HAP-1 (cell line): ENCODE data around the gene B3GAT3.
A peak's percentile ranks its signal among the peaks of the same experiment; 100 is the strongest.

Experiments
- DNase-seq, 2 experiments: peaks; one replicate each; pipeline ENCODE4 v3.0.0-alpha.2; 2016 to 2020; ENCODE audit warnings: low spot score in 2 of 2
- H3K27me3 ChIP-seq: fragments of 250-450 bp; sonication (Bioruptor Pico); 2 replicates; pipeline ENCODE4 v1.5.1; 2020; ENCODE audit warnings: low read depth, mild to moderate bottlenecking, moderate library complexity
- H3K36me3 ChIP-seq: fragments of 250-450 bp; sonication (Bioruptor Pico); replicated peaks from 2 replicates; pipeline ENCODE4 v1.5.1; 2020; ENCODE audit warnings: mild to moderate bottlenecking
- H3K4me1 ChIP-seq: fragments of 250-450 bp; sonication (Bioruptor Pico); 2 replicates; pipeline ENCODE4 v1.5.1; 2020; ENCODE audit warnings: mild to moderate bottlenecking
- H3K4me3 ChIP-seq: fragments of 250-450 bp; sonication (Bioruptor Pico); 2 replicates; pipeline ENCODE4 v1.5.1; 2020; ENCODE audit warnings: mild to moderate bottlenecking, moderate library complexity
- H3K9me3 ChIP-seq: fragments of 250-450 bp; sonication (Bioruptor Pico); 2 replicates; pipeline ENCODE4 v1.5.1; 2020; ENCODE audit warnings: mild to moderate bottlenecking, moderate library complexity
- in situ Hi-C: fragments of 300-500 bp; cut with MboI; formaldehyde crosslinking; loops from 3 replicates; pipeline ENCODE4 v1.14.3; 2020; ENCODE audit warnings: low sequenced_read_pairs, inconsistent platforms, mixed read lengths

B3GAT3 gene

GRCh38 chr11:62603776-62604299, 17.9 kb downstream of the B3GAT3 start:
- Histone ChIP-seq H3K4me1 (peaks cover 18% of the 10 kb centered on the region), H3K27me3 (no peaks in the 10 kb centered on the region), H3K36me3 (peaks cover 62% of the 10 kb centered on the region), H3K4me3 (no peak overlapping the region), H3K9me3 (no peaks in the 10 kb centered on the region)
- DNase-seq, result no peak
- in situ Hi-C loops, result no loop called here

GRCh38 chr11:62603072-62603408, 18.7 kb downstream of the B3GAT3 start:
- no peak overlapping the region for H3K4me3 ChIP-seq

DNA sequence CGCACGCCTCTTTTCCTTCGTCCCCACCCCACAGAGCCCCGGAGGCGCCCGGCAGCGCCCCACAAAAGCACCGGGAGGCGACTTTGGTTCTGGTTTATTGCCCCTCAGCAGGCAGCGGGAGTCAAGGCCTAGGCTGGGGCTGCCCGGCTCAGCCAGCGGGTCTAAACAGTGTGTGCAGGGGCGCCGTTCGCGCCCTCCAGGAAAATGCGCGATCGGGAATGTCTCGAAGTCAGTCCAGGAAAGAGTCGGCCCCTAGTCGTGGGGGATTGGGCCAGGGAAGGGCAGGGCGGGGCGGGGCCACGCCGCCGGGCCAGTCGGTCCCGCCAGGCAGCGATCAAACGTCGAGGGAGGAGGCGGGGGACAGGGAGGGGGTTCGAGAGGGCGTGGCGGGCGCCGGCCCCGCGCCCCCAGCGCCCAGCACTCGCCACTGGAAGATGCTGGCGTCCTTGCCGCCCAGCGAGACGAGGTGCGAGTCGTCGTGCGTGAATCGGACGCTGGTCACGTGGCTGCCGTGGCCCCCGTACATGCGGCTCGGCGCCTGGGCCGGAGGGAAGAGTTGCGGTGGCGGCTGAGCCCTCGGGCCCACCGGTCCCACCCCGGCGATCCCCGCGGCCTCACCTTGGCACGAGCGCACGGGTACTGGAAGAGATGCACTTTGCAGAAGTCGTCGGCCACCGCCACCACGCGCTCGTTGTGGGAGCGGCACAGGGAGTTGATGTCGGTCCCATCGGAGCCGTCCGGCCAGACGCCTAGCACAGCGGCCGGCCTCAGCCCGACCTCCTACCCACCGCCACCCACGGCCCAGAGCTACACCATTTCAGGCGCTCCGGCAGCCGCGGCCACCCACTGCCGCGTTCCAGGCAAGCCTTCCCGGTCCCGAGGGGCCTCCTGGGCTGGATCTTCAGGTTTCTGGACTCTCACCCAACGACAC, 19.4 kb downstream of the B3GAT3 start:
- Histone ChIP-seq H3K9me3 (no peaks in the 10 kb centered on the region), H3K4me1 (peaks cover 19% of the 10 kb centered on the region), H3K4me3 (peak overlapping the region; percentile 96), H3K36me3 (peaks cover 66% of the 10 kb centered on the region), H3K27me3 (no peaks in the 10 kb centered on the region)
- in situ Hi-C loops, result no loop called here
- DNase-seq, result peak; percentile 44 to 72

More at GRCh38 chr11:62603072-62603408, 18.7 kb downstream of the B3GAT3 start:
- H3K9me3 ChIP-seq, result no peaks in the 10 kb centered on the region
- DNase-seq, result no peak
- no peaks in the 10 kb centered on the region for H3K27me3 ChIP-seq
- in situ Hi-C loops, result no loop called here
- H3K36me3 ChIP-seq, result peaks cover 64% of the 10 kb centered on the region
- peaks cover 19% of the 10 kb centered on the region for H3K4me1 ChIP-seq

DNA sequence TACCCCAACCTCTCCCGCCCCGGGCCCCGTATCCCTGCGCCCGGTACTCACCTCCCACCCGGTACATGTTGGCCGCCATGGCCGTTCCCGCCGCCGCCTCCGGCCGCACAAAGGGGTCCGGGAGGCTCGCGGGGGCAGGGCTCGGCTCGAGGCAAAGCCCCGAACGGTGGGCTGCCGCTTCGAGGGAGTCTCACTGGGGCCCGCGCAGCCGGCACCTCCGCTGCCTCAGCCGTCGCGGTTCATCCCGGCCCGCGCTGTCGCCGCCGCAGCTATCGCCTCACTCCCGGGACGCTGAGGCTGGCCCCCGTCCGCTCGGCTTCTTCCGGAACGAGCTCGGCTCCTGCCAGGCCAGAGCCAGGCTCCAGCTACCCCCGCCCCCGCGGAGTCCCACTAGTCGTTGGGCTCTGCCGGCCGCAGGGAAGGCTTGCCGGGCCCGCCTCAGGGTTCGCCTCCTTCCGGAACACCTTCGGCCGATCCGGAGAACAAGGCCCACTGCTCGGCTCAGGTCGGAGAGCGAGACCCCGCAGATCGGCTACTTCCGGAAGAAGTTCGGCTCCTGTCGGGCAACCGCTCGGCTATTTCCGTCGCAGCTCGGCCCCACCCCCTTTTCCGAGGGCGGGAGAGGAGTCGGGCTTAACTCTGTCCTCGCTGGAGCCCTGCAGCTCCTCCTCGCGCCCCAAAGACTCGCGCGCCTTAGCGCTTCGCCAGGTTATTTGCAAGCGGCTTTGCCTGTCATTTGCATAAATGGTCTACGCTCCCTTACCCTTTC, 20.2 kb downstream of the B3GAT3 start, which contains the start of gene MTA2:
TSS of gene MTA2 (minus strand) at position 494 of the 769 bp plus-strand sequence. CDS start at position 79, 415 bp downstream.
- DNase-seq, result peak; percentile 96 to 99
- H3K4me3 ChIP-seq, result peak within 1 kb of the TSS; percentile 96
- H3K27me3 ChIP-seq, result no peaks in the 10 kb centered on the region
- peaks cover 19% of the 10 kb centered on the region for H3K4me1 ChIP-seq
- in situ Hi-C loops, result no loop called here
- no peaks in the 10 kb centered on the region for H3K9me3 ChIP-seq
- H3K36me3 ChIP-seq, result peaks cover 75% of the 10 kb centered on the region

DNA sequence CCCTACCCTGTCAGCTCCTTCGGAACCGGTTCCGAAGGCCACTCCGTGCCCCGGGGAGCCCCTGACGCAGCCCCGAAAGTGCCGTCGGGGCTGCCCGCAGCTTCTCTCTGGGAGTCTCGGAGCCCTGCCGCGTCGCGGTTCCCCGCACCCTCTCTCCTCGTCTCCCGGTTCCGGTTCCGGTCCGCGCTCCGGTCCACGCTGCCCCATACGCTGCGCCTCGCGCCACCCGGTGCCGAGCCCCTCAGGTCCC, 20.7 kb downstream of the B3GAT3 start:
- Histone ChIP-seq H3K4me1 (peaks cover 19% of the 10 kb centered on the region), H3K9me3 (no peaks in the 10 kb centered on the region), H3K36me3 (peaks cover 76% of the 10 kb centered on the region), H3K27me3 (no peaks in the 10 kb centered on the region), H3K4me3 (peak overlapping the region; percentile 96)
- DNase-seq, result no peak
- in situ Hi-C loops, result no loop called here

- DNase-seq, result peak in 1 of 2 experiments; percentile 57
- Histone ChIP-seq H3K27me3 (no peaks in the 10 kb centered on the region), H3K9me3 (no peaks in the 10 kb centered on the region), H3K4me3 (peak overlapping the region; percentile 96), H3K36me3 (peaks cover 76% of the 10 kb centered on the region), H3K4me1 (peaks cover 19% of the 10 kb centered on the region)
- in situ Hi-C loops, result no loop called here
Measured at GRCh38 chr11:62600367-62601121, 21.2 kb downstream of the B3GAT3 start.

GRCh38 chr11:62599901-62600300, 21.9 kb downstream of the B3GAT3 start:
- H3K36me3 ChIP-seq, result peaks cover 78% of the 10 kb centered on the region
- peak overlapping the region; percentile 96 for H3K4me3 ChIP-seq
- no peaks in the 10 kb centered on the region for H3K27me3 ChIP-seq
- H3K9me3 ChIP-seq, result no peaks in the 10 kb centered on the region
- in situ Hi-C loops, result no loop called here
- H3K4me1 ChIP-seq, result peaks cover 19% of the 10 kb centered on the region
- DNase-seq, result no peak

DNA sequence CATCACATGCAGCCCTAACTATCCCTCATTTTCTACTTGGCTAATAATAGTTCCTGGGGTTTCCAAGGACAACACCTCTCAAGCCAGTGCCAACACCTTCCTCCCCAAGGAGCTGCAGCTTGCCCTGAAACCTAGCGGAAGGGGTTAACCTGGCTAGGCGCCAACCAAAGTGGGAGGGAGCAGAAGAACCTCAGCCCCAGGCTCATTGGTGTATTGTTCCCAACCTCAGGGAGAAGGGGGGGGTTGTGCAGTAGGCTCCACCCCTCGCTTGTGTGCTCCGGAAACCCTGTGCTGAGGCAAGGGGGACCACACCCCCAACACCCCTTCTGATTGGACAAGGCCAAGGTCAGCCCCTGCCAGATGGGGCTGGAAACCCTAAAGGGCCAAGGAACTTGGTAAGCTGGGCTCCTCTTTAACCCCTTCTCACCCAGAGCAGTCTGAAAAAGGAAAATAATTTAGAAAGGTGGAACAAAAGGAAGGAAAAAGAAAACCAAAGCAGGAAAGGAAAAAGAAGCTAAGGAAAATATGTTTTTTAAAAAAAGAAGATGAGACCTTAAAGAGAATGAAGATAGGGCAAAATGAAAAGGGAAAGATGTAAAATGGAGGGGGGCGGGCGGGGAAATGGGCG, 22.6 kb downstream of the B3GAT3 start:
- H3K4me1 ChIP-seq, result peaks cover 19% of the 10 kb centered on the region
- H3K9me3 ChIP-seq, result no peaks in the 10 kb centered on the region
- peak; percentile 96 to 98 for DNase-seq
- in situ Hi-C loops, result no loop called here
- peak overlapping the region; percentile 96 for H3K4me3 ChIP-seq
- H3K36me3 ChIP-seq, result peaks cover 81% of the 10 kb centered on the region
- H3K27me3 ChIP-seq, result no peaks in the 10 kb centered on the region

DNA sequence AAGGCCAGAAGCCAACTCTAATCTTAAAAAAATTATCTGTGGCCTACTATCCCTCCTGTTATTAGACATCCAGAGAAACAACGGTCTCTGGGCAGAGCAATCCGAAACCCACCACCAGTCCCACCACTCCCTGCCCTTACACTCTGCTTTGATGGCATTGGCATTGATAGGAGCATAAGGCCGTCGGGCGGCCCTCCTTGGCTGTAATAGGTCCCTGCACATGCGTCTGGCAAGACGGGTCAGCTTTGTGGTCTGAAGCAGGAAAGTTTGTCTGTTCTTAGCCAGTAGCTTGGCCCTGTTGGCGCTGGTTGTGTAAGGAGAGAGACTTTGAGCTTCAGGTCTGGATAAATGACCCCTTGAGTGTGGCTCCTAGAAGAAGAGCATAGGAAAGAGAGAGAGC, 26.7 kb downstream of the B3GAT3 start:
- in situ Hi-C loops, result no loop called here

GRCh38 chr11:62593434-62594044, 28.2 kb downstream of the B3GAT3 start:
- in situ Hi-C loops, result no loop called here
- H3K36me3 ChIP-seq, result peaks cover 64% of the 10 kb centered on the region
- H3K4me1 ChIP-seq, result peaks cover 4% of the 10 kb centered on the region
- H3K27me3 ChIP-seq, result no peaks in the 10 kb centered on the region
- DNase-seq, result peak; percentile 65 to 88
- H3K4me3 ChIP-seq, result no peak overlapping the region
- no peaks in the 10 kb centered on the region for H3K9me3 ChIP-seq

More for the DNA sequence above, 26.7 kb downstream of the B3GAT3 start:
- no peaks in the 10 kb centered on the region for H3K9me3 ChIP-seq
- DNase-seq, result no peak
- no peak overlapping the region for H3K4me3 ChIP-seq
- no peaks in the 10 kb centered on the region for H3K27me3 ChIP-seq
- H3K4me1 ChIP-seq, result peaks cover 15% of the 10 kb centered on the region
- H3K36me3 ChIP-seq, result peaks cover 69% of the 10 kb centered on the region

- no peak for DNase-seq
- in situ Hi-C loops, result no loop called here
- no peaks in the 10 kb centered on the region for H3K9me3 ChIP-seq
- peaks cover 4% of the 10 kb centered on the region for H3K4me1 ChIP-seq
- H3K36me3 ChIP-seq, result peaks cover 64% of the 10 kb centered on the region
- no peaks in the 10 kb centered on the region for H3K27me3 ChIP-seq
- no peak overlapping the region for H3K4me3 ChIP-seq
Measured at GRCh38 chr11:62592989-62593421, 28.8 kb downstream of the B3GAT3 start.

DNA sequence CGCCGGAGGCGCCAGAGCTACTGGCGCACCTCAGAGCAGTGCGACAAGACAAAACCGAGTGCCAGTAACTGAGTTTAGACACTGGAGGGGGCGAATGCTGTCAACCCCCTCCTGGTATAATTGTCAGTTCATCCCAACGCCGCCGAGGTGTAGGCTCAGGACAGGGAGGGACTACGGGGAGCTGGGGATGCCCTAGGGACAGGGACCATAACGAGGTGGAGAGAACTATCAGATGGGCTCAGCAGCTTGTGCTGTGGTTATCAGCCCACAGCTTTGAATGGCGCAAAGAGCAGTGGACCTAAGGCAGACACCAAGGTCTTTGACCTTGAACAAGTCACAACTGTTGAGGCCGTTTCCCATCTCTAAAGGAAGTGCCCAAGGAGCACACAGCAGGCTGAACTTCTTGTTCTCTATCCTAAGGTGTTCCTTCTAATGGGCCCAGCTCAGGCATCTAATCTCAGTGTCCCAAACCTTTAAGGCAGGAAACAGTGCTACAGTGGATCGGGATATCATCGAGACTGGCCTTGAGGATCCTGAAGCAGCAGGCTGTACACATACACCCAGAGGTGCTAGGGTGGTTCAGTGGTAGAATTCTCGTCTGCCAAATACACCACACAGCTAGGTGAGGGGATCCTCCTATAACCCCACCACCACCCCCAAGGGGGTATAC, 29.5 kb downstream of the B3GAT3 start:
- in situ Hi-C loops, result no loop called here
- H3K4me1 ChIP-seq, result peaks cover 4% of the 10 kb centered on the region
- DNase-seq, result no peak

More for the DNA sequence above, 29.5 kb downstream of the B3GAT3 start:
- H3K27me3 ChIP-seq, result no peaks in the 10 kb centered on the region
- peaks cover 63% of the 10 kb centered on the region for H3K36me3 ChIP-seq
- H3K9me3 ChIP-seq, result no peaks in the 10 kb centered on the region
- H3K4me3 ChIP-seq, result peak overlapping the region; percentile 90
